ENCODE measurements around the gene LMO4. TPM values are rescaled to one million over a fixed set of nuclear protein-coding genes. Genes with fewer than 3 reads are reported as not detected.
A peak's percentile ranks its signal among the peaks of the same experiment; 100 is the strongest.

LMO4 gene
- polyA plus RNA-seq, 1 donor (not counting 4 experiments of a cell fraction or from before 2014, with no cell fraction given) = 33.4 TPM

DNA sequence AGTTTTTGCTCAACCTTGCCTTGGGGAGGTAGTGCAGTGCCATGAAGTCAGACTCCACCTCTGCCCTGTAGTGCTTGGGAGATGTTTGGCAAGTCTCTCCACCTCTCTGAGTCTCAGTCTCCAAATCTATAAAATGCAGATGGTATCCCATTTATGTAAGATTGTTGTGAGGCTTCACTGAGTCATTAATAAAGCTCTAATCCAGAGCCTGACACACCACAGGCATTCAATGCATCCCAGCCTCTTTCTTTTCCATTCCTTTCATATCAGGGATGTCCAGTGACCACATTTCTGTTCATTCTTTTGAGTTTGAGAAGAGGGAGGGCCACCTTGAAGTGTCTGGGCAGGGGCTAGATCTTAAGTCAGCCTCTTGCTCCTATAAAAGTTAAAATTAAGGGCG, 37.6 kb upstream of the LMO4 start:
- no peak for TF ChIP-seq EZH2 (IDR thresholded peaks at IDR 0.05; ENCODE audit: low read length)
- TF ChIP-seq, protein P1, sequence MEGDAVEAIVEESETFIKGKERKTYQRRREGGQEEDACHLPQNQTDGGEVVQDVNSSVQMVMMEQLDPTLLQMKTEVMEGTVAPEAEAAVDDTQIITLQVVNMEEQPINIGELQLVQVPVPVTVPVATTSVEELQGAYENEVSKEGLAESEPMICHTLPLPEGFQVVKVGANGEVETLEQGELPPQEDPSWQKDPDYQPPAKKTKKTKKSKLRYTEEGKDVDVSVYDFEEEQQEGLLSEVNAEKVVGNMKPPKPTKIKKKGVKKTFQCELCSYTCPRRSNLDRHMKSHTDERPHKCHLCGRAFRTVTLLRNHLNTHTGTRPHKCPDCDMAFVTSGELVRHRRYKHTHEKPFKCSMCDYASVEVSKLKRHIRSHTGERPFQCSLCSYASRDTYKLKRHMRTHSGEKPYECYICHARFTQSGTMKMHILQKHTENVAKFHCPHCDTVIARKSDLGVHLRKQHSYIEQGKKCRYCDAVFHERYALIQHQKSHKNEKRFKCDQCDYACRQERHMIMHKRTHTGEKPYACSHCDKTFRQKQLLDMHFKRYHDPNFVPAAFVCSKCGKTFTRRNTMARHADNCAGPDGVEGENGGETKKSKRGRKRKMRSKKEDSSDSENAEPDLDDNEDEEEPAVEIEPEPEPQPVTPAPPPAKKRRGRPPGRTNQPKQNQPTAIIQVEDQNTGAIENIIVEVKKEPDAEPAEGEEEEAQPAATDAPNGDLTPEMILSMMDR (optimal IDR thresholded peaks at IDR 0.05 in 1 of 3, IDR thresholded peaks at IDR 0.05 in 1 of 3, conservative IDR thresholded peaks at IDR 0.05 in 1 of 3; ENCODE audit: extremely low read depth in 1 of 3, insufficient read depth in 2 of 3, low read length in 3 of 3) = no peak
- H3K9me3 ChIP-seq (ENCODE audit: control insufficient read depth, low read depth, low read length) = no peaks in the 10 kb centered on the region
- H3K36me3 ChIP-seq (ENCODE audit: control insufficient read depth in 2 of 2, extremely low read depth in 1 of 2, insufficient read depth in 2 of 2, low read length in 2 of 2) = no peaks in the 10 kb centered on the region
- H3K4me2 ChIP-seq (ENCODE audit: control insufficient read depth, extremely low read depth, insufficient read depth, low read depth, low read length) = no peak overlapping the region
- H3K9ac ChIP-seq (ENCODE audit: control insufficient read depth, extremely low read depth, insufficient read depth, low read length) = no peak overlapping the region
- H3K27ac ChIP-seq (ENCODE audit: control insufficient read depth, insufficient read depth, low read length) = no peak overlapping the region
- no peak overlapping the region for H2AFZ ChIP-seq (ENCODE audit: control insufficient read depth, low read length)
- H4K20me1 ChIP-seq (ENCODE audit: control insufficient read depth, extremely low read depth, insufficient read depth, low read length) = no peaks in the 10 kb centered on the region
- dilution Hi-C loops (cut with MboI; ENCODE audit: extremely low pct_ligation_motif_present, low sequenced_read_pairs) = no loop called here
- no peaks in the 10 kb centered on the region for H3K27me3 ChIP-seq (ENCODE audit: control insufficient read depth, extremely low read depth, insufficient read depth, low read length)
- DNase-seq (ENCODE audit: low read depth, low spot score) (no peak), FAIRE-seq (no peak)
- no peak overlapping the region for H3K4me3 ChIP-seq (ENCODE audit: control insufficient read depth in 2 of 3, extremely low read depth in 1 of 3, insufficient read depth in 2 of 3, low read depth in 1 of 3, low read length in 3 of 3)
- H3K79me2 ChIP-seq (ENCODE audit: control insufficient read depth, insufficient read depth, low read length) = no peaks in the 10 kb centered on the region
- H3K4me1 ChIP-seq (ENCODE audit: control insufficient read depth, extremely low read depth, insufficient read depth, low read length) = peaks cover 3% of the 10 kb centered on the region
- no peaks in the 10 kb centered on the region for H3K9me1 ChIP-seq (ENCODE audit: control insufficient read depth, extremely low read depth, insufficient read depth, low read length)

DNA sequence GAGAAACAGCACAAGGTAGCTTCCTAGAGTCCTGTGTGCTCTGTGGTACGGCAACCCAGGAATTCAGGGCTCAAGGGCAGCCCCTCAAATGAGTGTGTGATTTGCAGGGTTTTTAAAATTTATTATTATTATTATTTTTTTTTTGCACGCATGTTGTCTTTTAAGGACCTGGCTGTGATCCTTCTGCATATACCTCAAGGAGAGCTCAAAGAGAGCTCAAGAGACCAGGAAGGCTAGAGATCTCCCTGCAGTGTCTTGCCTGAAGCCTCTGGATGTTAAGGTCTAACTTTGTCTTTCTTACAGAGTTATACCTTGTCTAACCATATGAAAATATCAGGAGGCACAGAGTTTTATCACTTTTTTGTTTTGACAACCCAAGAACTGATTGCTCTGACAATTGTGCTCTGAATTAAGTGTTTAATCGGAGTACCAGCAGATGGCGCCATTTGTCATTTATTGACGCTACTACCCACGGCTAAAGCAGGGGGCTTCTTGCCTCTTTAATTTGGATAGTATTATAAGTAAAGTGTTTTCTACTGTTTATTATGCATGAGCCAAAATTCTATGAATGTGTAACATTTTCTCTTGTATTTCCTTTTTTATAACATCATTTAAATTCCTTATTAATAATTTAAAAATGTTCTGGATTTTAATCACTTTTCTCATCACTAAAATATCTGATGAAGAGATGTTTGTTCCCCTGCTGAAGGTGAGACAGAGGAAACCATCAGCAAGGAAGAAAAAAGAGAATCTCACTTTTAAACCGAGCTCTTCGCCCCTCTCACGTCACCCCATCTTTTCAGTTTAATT, 35.8 kb upstream of the LMO4 start:
- Histone ChIP-seq H3K79me2 (ENCODE audit: control insufficient read depth, insufficient read depth, low read length) (no peaks in the 10 kb centered on the region), H3K27me3 (ENCODE audit: control insufficient read depth, extremely low read depth, insufficient read depth, low read length) (no peaks in the 10 kb centered on the region), H4K20me1 (ENCODE audit: control insufficient read depth, extremely low read depth, insufficient read depth, low read length) (no peaks in the 10 kb centered on the region), H3K4me2 (ENCODE audit: control insufficient read depth, extremely low read depth, insufficient read depth, low read depth, low read length) (no peak overlapping the region), H3K9me3 (ENCODE audit: control insufficient read depth, low read depth, low read length) (no peaks in the 10 kb centered on the region), H2AFZ (ENCODE audit: control insufficient read depth, low read length) (no peak overlapping the region), H3K36me3 (ENCODE audit: control insufficient read depth in 2 of 2, extremely low read depth in 1 of 2, insufficient read depth in 2 of 2, low read length in 2 of 2) (no peaks in the 10 kb centered on the region), H3K27ac (ENCODE audit: control insufficient read depth, insufficient read depth, low read length) (no peak overlapping the region), H3K9me1 (ENCODE audit: control insufficient read depth, extremely low read depth, insufficient read depth, low read length) (no peaks in the 10 kb centered on the region), H3K9ac (ENCODE audit: control insufficient read depth, extremely low read depth, insufficient read depth, low read length) (no peak overlapping the region), H3K4me1 (ENCODE audit: control insufficient read depth, extremely low read depth, insufficient read depth, low read length) (no peaks in the 10 kb centered on the region), H3K4me3 (ENCODE audit: control insufficient read depth in 2 of 3, extremely low read depth in 1 of 3, insufficient read depth in 2 of 3, low read depth in 1 of 3, low read length in 3 of 3) (no peak overlapping the region)
- dilution Hi-C loops (cut with MboI; ENCODE audit: extremely low pct_ligation_motif_present, low sequenced_read_pairs) = no loop called here
- FAIRE-seq (no peak), DNase-seq (ENCODE audit: low read depth, low spot score) (no peak)
- TF ChIP-seq, protein P1 (optimal IDR thresholded peaks at IDR 0.05 in 1 of 3, IDR thresholded peaks at IDR 0.05 in 1 of 3, conservative IDR thresholded peaks at IDR 0.05 in 1 of 3; ENCODE audit: extremely low read depth in 1 of 3, insufficient read depth in 2 of 3, low read length in 3 of 3) = peak; percentile 62 to 65 (median 63)
- no peak for TF ChIP-seq EZH2 (IDR thresholded peaks at IDR 0.05; ENCODE audit: low read length)
